IMR-90 (cell line): Measurements from ENCODE around the gene IFNG. TPM values are rescaled to one million over a fixed set of nuclear protein-coding genes. Genes with fewer than 3 reads are reported as not detected.

ENCODE experiments used
- ATAC-seq: fragments of 200-7000 bp; cut with Tn5 transposase; 2 replicates; pipeline ENCODE4 v1.9.1; 2020; ENCODE audit warnings: low read depth, mild to moderate bottlenecking, moderate library complexity
- BruUV-seq: library from RNA; stranded (reverse); fragments of 400-500 nt; replicated peaks from 2 replicates; lab custom pipeline; 2021; lab: Mats Ljungman, UMichigan
- CTCF ChIA-PET: fragments of 300-600 bp; formaldehyde crosslinking; extraction: SDS; loops from one replicate; lab custom pipeline; 2021; ENCODE audit warnings: antibody characterized with exemption; lab: Yijun Ruan, JAX
- POLR2A ChIA-PET: fragments of 300-600 bp; sonication (Branson Sonifier 250); formaldehyde crosslinking; loops from one replicate; lab custom pipeline; 2022; ENCODE audit warnings: antibody characterized with exemption; ENCODE audit not compliant: unreplicated experiment; lab: Charles Lee
- DNase-seq: peaks from one replicate; pipeline ENCODE4 v3.0.0; 2013
- H2AFZ ChIP-seq: replicated peaks from 2 replicates; pipeline ENCODE3; 2013; ENCODE audit warnings: low read length, mild to moderate bottlenecking; ENCODE audit not compliant: poor library complexity
- H2AK5ac ChIP-seq: 2 replicates; pipeline ENCODE4 v1.6.1; 2013; ENCODE audit warnings: low read depth, low read length, inconsistent platforms
- H2AK9ac ChIP-seq: replicated peaks from 2 replicates; pipeline ENCODE3; 2013; ENCODE audit warnings: mild to moderate bottlenecking, low read depth, low read length, moderate library complexity; ENCODE audit not compliant: poor library complexity
- H2BK120ac ChIP-seq: 2 replicates; pipeline ENCODE4 v1.6.1; 2013; ENCODE audit warnings: low read depth, low read length, inconsistent platforms
- H2BK15ac ChIP-seq: 3 replicates; pipeline ENCODE4 v1.6.1; 2013; ENCODE audit warnings: low read depth, low read length, inconsistent platforms
- H2BK20ac ChIP-seq: 2 replicates; pipeline ENCODE4 v1.6.1; 2013; ENCODE audit warnings: low read depth, mild to moderate bottlenecking, inconsistent platforms, low read length, moderate library complexity
- H2BK5ac ChIP-seq: 2 replicates; pipeline ENCODE4 v1.6.1; 2013; ENCODE audit warnings: mild to moderate bottlenecking, low read depth, low read length, inconsistent platforms; ENCODE audit not compliant: poor library complexity, severe bottlenecking
- H3K14ac ChIP-seq: replicated peaks from 2 replicates; pipeline ENCODE4 v1.6.1; 2013; ENCODE audit warnings: low read depth, low read length, inconsistent platforms
- H3K18ac ChIP-seq: 2 replicates; pipeline ENCODE4 v1.6.1; 2013; ENCODE audit warnings: low read depth, low read length, control low read depth
- H3K23ac ChIP-seq: 2 replicates; pipeline ENCODE4 v1.6.1; 2013; ENCODE audit warnings: low read depth, low read length, inconsistent platforms
- H3K27ac ChIP-seq: 2 replicates; pipeline ENCODE4 v1.5.1; 2013; ENCODE audit warnings: mild to moderate bottlenecking, control low read depth, low read length; ENCODE audit not compliant: insufficient read depth
- H3K27me3 ChIP-seq: 2 replicates; pipeline ENCODE4 v1.6.1; 2013; ENCODE audit warnings: low read length; ENCODE audit not compliant: control insufficient read depth, insufficient read depth
- H3K36me3 ChIP-seq: 2 replicates; pipeline ENCODE4 v1.6.1; 2013; ENCODE audit warnings: low read length, mixed read lengths; ENCODE audit not compliant: control insufficient read depth, insufficient read depth
- H3K4ac ChIP-seq: 2 replicates; pipeline ENCODE4 v1.6.1; 2013; ENCODE audit warnings: low read depth, low read length, inconsistent platforms
- H3K4me1 ChIP-seq: 2 replicates; pipeline ENCODE4 v1.6.1; 2013; ENCODE audit warnings: low read length, mixed read lengths; ENCODE audit not compliant: control insufficient read depth, insufficient read depth
- H3K4me2 ChIP-seq: 2 replicates; pipeline ENCODE4 v1.6.1; 2013; ENCODE audit warnings: low read depth, mild to moderate bottlenecking, control low read depth, low read length, moderate library complexity
- H3K4me3 ChIP-seq: 2 replicates; pipeline ENCODE4 v1.5.1; 2013; ENCODE audit warnings: low read depth, mild to moderate bottlenecking, control low read depth, low read length, moderate library complexity; ENCODE audit not compliant: insufficient read depth
- H3K56ac ChIP-seq: 2 replicates; pipeline ENCODE4 v1.6.1; 2013; ENCODE audit warnings: low read length, inconsistent platforms; ENCODE audit not compliant: insufficient read depth; ENCODE audit errors: extremely low read depth
- H3K79me1 ChIP-seq, 2 experiments: 2 replicates each; pipeline ENCODE4 v1.6.1; 2013; ENCODE audit warnings: low read length in 2 of 2, inconsistent platforms in 1 of 2, low read depth in 1 of 2
- H3K9ac ChIP-seq: 2 replicates; pipeline ENCODE4 v1.6.1; 2013; ENCODE audit warnings: low read depth, low read length, control low read depth
- H3K9me1 ChIP-seq: 2 replicates; pipeline ENCODE4 v1.6.1; 2013; ENCODE audit warnings: low read length, inconsistent platforms; ENCODE audit not compliant: insufficient read depth
- H3K9me3 ChIP-seq: 2 replicates; pipeline ENCODE4 v1.6.1; 2013; ENCODE audit warnings: low read length; ENCODE audit not compliant: control insufficient read depth, insufficient read depth
- H4K20me1 ChIP-seq: 2 replicates; pipeline ENCODE4 v1.6.1; 2013; ENCODE audit warnings: low read length, inconsistent platforms; ENCODE audit not compliant: insufficient read depth
- H4K5ac ChIP-seq: 2 replicates; pipeline ENCODE4 v1.6.1; 2013; ENCODE audit warnings: mild to moderate bottlenecking, low read depth, low read length, control low read depth
- H4K8ac ChIP-seq, 2 experiments: 2 replicates each; pipeline ENCODE4 v1.6.1; 2013; ENCODE audit warnings: low read depth in 2 of 2, low read length in 2 of 2, control low read depth in 1 of 2, inconsistent platforms in 1 of 2
- H4K91ac ChIP-seq: 2 replicates; pipeline ENCODE4 v1.6.1; 2013; ENCODE audit warnings: low read depth, low read length, inconsistent platforms; ENCODE audit not compliant: insufficient read depth
- CEBPB ChIP-seq: IDR thresholded peaks from 2 replicates; pipeline ENCODE4 v1.6.1; 2012; ENCODE audit warnings: low read depth, low read length, improper control_type of control experiment
- CTCF ChIP-seq: conservative IDR thresholded peaks from 2 replicates; pipeline ENCODE4 v1.5.1; 2012; ENCODE audit warnings: mild to moderate bottlenecking, low read depth, low read length, improper control_type of control experiment
- MAFK ChIP-seq: IDR thresholded peaks from 2 replicates; pipeline ENCODE4 v1.6.1; 2012; ENCODE audit warnings: low read depth, low read length, improper control_type of control experiment
- USF2 ChIP-seq: fragments of 150-350 bp; IDR thresholded peaks from 2 replicates; pipeline ENCODE4 v1.6.1; 2017; ENCODE audit warnings: mild to moderate bottlenecking, antibody characterized with exemption, low read length, low read depth
- WGBS, 2 experiments: methylation state at CpG; one replicate each; pipeline versions ENCODE4 v1.1.5 to v1.1.7; 2013; ENCODE audit warnings: missing lambda C conversion rate in 2 of 2; ENCODE audit not compliant: insufficient read length in 1 of 2; ENCODE audit errors: extremely low coverage in 2 of 2; 5-methylcytosine and 5-hydroxymethylcytosine counted together
- dilution Hi-C: fragments of 300-500 bp; cut with HindIII; formaldehyde crosslinking; loops from one replicate; pipeline ENCODE4 v1.14.3; 2018; ENCODE audit warnings: low sequenced_read_pairs; ENCODE audit not compliant: unreplicated experiment
- in situ Hi-C: fragments of 300-500 bp; cut with MboI; formaldehyde crosslinking; loops from 3 replicates; pipeline ENCODE4 v1.14.3; 2019; ENCODE audit warnings: low sequenced_read_pairs, inconsistent platforms, mixed read lengths
- intact Hi-C: fragments of 100-400 bp; cut with micrococcal nuclease; formaldehyde crosslinking; loops from 2 replicates; pipeline ENCODE4 v1.10.0; 2022
- polyA plus RNA-seq, 3 experiments: library from polyadenylated mRNA; depleted of rRNA; stranded (reverse); fragments of >200 nt; gene quantifications; 2 replicates each; pipeline ENCODE4 v1.2.3, GENCODE V29; 2012; ENCODE audit warnings: low replicate concordance in 1 of 3
- total RNA-seq: library from RNA; depleted of rRNA; stranded (reverse); fragments of >200 nt; gene quantifications from 2 replicates; pipeline ENCODE4 v1.2.3, GENCODE V29; 2012

Gene IFNG
- total and polyA plus RNA-seq, 2 of the 4 experiments (the other 2 are of a cell fraction) = not detected

DNA sequence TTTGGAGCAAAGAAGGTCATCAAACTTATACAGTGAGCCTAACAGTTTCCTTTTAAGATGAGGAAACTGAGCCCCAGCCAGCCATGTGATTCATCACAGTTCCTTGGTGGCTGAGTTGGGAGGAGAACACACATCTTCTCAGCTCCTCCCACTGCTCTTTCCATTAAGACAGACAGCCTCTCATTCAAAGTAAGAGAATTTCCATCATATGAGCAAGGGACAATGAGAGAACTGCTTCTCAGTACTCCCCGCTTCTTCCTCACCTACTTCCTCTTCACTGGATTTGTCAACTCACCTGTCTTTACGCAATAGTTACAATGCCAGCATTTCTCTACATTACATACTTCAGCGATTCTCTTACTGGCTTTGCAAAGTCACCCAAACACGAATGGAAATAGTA is 2.2 kb downstream of the IFNG start:
- H3K18ac ChIP-seq = no peak overlapping the region
- no peak overlapping the region for H3K56ac ChIP-seq
- CTCF ChIA-PET = interaction anchor here (1.2 kb wide), 1 partner anchor 14 kb away, joined by 5 read pairs; no protein-coding TSS in a partner anchor
- H2AK9ac ChIP-seq = no peak overlapping the region
- TF ChIP-seq USF2 (no peak), CEBPB (0 out of 2 replicates have a peak, but pooled peaks have one; percentile 11), MAFK (no peak), CTCF (no peak)
- no peak overlapping the region for H2AK5ac ChIP-seq
- H3K14ac ChIP-seq = no peak overlapping the region
- no peak overlapping the region for H3K4ac ChIP-seq
- no peak overlapping the region for H2BK5ac ChIP-seq
- no peaks in the 10 kb centered on the region for H3K4me1 ChIP-seq
- H3K9me1 ChIP-seq = no peaks in the 10 kb centered on the region
- POLR2A ChIA-PET = no interaction called here
- dilution Hi-C loops (no loop called here), intact Hi-C loops (no loop called here), in situ Hi-C loops (no loop called here)
- BruUV-seq = no TSS peak
- H4K5ac ChIP-seq = no peak overlapping the region
- H2BK120ac ChIP-seq = no peak overlapping the region
- H2BK15ac ChIP-seq = no peak overlapping the region
- WGBS, 2 experiments = no CpG with 5 or more reads among the region's 4 CpGs
- no peak overlapping the region for H3K9ac ChIP-seq
- H4K20me1 ChIP-seq = no peaks in the 10 kb centered on the region
- H3K27ac ChIP-seq = no peak overlapping the region
- no peak overlapping the region for H3K23ac ChIP-seq
- no peak overlapping the region for H2BK20ac ChIP-seq
- no peaks in the 10 kb centered on the region for H3K9me3 ChIP-seq
- H2AFZ ChIP-seq = no peak overlapping the region
- no peaks in the 10 kb centered on the region for H3K79me1 ChIP-seq
- H3K27me3 ChIP-seq = no peaks in the 10 kb centered on the region; the same call in 1 of the 2 replicates
- no peaks in the 10 kb centered on the region for H3K36me3 ChIP-seq
- ATAC-seq (no peak), DNase-seq (no peak)
- no peak overlapping the region for H4K91ac ChIP-seq
- no peak overlapping the region for H3K4me3 ChIP-seq
- no peak overlapping the region for H4K8ac ChIP-seq
- H3K4me2 ChIP-seq = no peak overlapping the region
